H1 (cell line): Measurements from ENCODE around the gene PDIA2. TPM values are rescaled to one million over a fixed set of nuclear protein-coding genes. Genes with fewer than 3 reads are reported as not detected.

Experiments used
- CTCF ChIA-PET: fragments of 300-600 bp; sonication (Branson Sonifier 250); formaldehyde crosslinking; loops from one replicate; lab custom pipeline; 2021; ENCODE audit not compliant: partially characterized antibody; lab: Charles Lee
- POLR2A ChIA-PET: fragments of 300-600 bp; sonication (Branson Sonifier 250); formaldehyde crosslinking; loops from one replicate; lab custom pipeline; 2021; ENCODE audit warnings: inconsistent platforms; ENCODE audit not compliant: partially characterized antibody; lab: Charles Lee
- DNase-seq, 2 experiments: peaks; one replicate each; pipeline versions ENCODE4 v3.0.0 to v3.0.0-alpha.2; 2010 to 2022; ENCODE audit warnings: low spot score in 2 of 2, low read depth in 1 of 2, mixed read lengths in 1 of 2
- FAIRE-seq: peaks from 2 replicates; lab custom pipeline; 2011; peaks lifted over from hg19 to GRCh38; lab: Jason Lieb, UNC
- H2AFZ ChIP-seq: 2 replicates; pipeline ENCODE4 v1.8.1; 2012; ENCODE audit warnings: low read length, inconsistent platforms
- H2AK5ac ChIP-seq: 2 replicates; pipeline ENCODE4 v1.6.1; 2013; ENCODE audit warnings: low read depth, low read length
- H2BK120ac ChIP-seq: replicated peaks from 2 replicates; pipeline ENCODE3; 2013; ENCODE audit warnings: low read depth, low read length, inconsistent platforms
- H2BK12ac ChIP-seq: 2 replicates; pipeline ENCODE4 v1.6.1; 2013; ENCODE audit warnings: low read depth, low read length
- H2BK15ac ChIP-seq: 2 replicates; pipeline ENCODE4 v1.6.1; 2013; ENCODE audit warnings: low read length
- H2BK20ac ChIP-seq: 2 replicates; pipeline ENCODE4 v1.6.1; 2013; ENCODE audit warnings: low read length
- H2BK5ac ChIP-seq: 2 replicates; pipeline ENCODE4 v1.6.1; 2013; ENCODE audit warnings: low read depth, low read length
- H3K14ac ChIP-seq: 2 replicates; pipeline ENCODE4 v1.6.1; 2013; ENCODE audit warnings: inconsistent platforms; ENCODE audit not compliant: insufficient read length
- H3K18ac ChIP-seq: 2 replicates; pipeline ENCODE4 v1.6.1; 2013; ENCODE audit warnings: low read length; ENCODE audit errors: extremely low read depth
- H3K23ac ChIP-seq: 2 replicates; pipeline ENCODE4 v1.6.1; 2013; ENCODE audit warnings: inconsistent platforms; ENCODE audit not compliant: insufficient read length
- H3K23me2 ChIP-seq: 2 replicates; pipeline ENCODE4 v1.6.1; 2013; ENCODE audit warnings: low read depth, low read length
- H3K27ac ChIP-seq: 2 replicates; pipeline ENCODE4 v1.6.1; 2011; ENCODE audit warnings: low read depth, low read length, inconsistent platforms
- H3K27me3 ChIP-seq, 4 experiments: replicated peaks in 1 of 4; 1 replicate in 1 of 4; 2 replicates in 3 of 4; pipeline versions ENCODE4 v1.6.1 to v1.8.1; 2011 to 2013; ENCODE audit warnings: low read length in 3 of 4, mild to moderate bottlenecking in 3 of 4, inconsistent platforms in 2 of 4, mixed read lengths in 2 of 4, moderate library complexity in 1 of 4; ENCODE audit not compliant: control insufficient read depth in 3 of 4, insufficient read depth in 3 of 4; ENCODE audit errors: extremely low read depth in 1 of 4
- H3K36me3 ChIP-seq, 4 experiments: 2 replicates each; pipeline versions ENCODE4 v1.6.1 to v1.8.1; 2011 to 2013; ENCODE audit warnings: mild to moderate bottlenecking in 4 of 4, low read length in 3 of 4, moderate library complexity in 2 of 4, control low read depth in 1 of 4, inconsistent platforms in 1 of 4; ENCODE audit not compliant: insufficient read depth in 4 of 4, control insufficient read depth in 2 of 4
- H3K4ac ChIP-seq: replicated peaks from 2 replicates; pipeline ENCODE3; 2013; ENCODE audit warnings: low read length, low read depth, mixed read lengths, inconsistent platforms; ENCODE audit not compliant: insufficient read length
- H3K4me1 ChIP-seq, 4 experiments: replicated peaks in 1 of 4; 1 replicate in 1 of 4; 2 replicates in 3 of 4; pipeline versions ENCODE4 v1.6.1 to v1.8.1; 2011 to 2013; ENCODE audit warnings: low read length in 3 of 4, inconsistent platforms in 2 of 4, mixed read lengths in 1 of 4; ENCODE audit not compliant: insufficient read depth in 4 of 4, control insufficient read depth in 3 of 4
- H3K4me2 ChIP-seq, 2 experiments: 2 replicates each; pipeline versions ENCODE4 v1.6.1 to v1.8.1; 2011 to 2013; ENCODE audit warnings: low read depth in 2 of 2, low read length in 2 of 2, control low read depth in 1 of 2, inconsistent platforms in 1 of 2, mild to moderate bottlenecking in 1 of 2; ENCODE audit not compliant: insufficient read depth in 1 of 2
- H3K4me3 ChIP-seq, 4 experiments: fragments of 200-600, 300-600 bp in 1 of 4; sonication (generic), shearing (Covaris generic), sonication (Bioruptor Twin) in 1 of 4; 2 replicates each; pipeline versions ENCODE4 v1.5.1 to v1.8.1; 2011 to 2016; ENCODE audit warnings: low read length in 4 of 4, low read depth in 3 of 4, control low read depth in 2 of 4, inconsistent platforms in 2 of 4, mild to moderate bottlenecking in 2 of 4, mixed read lengths in 1 of 4, moderate library complexity in 1 of 4; ENCODE audit not compliant: insufficient read depth in 2 of 4; ENCODE audit errors: extremely low read depth in 1 of 4
- H3K56ac ChIP-seq: replicated peaks from 2 replicates; pipeline ENCODE3; 2013; ENCODE audit warnings: low read depth, mild to moderate bottlenecking, mixed read lengths, low read length, inconsistent platforms; ENCODE audit not compliant: insufficient read length
- H3K79me1 ChIP-seq: 2 replicates; pipeline ENCODE4 v1.6.1; 2013; ENCODE audit warnings: low read depth, low read length, control low read depth
- H3K79me2 ChIP-seq, 2 experiments: 2 replicates each; pipeline versions ENCODE4 v1.6.1 to v1.8.1; 2012 to 2013; ENCODE audit warnings: low read length in 2 of 2, mild to moderate bottlenecking in 2 of 2, inconsistent platforms in 1 of 2; ENCODE audit not compliant: insufficient read depth in 2 of 2, control insufficient read depth in 1 of 2
- H3K9ac ChIP-seq, 4 experiments: replicated peaks in 1 of 4; 1 replicate in 1 of 4; 2 replicates in 3 of 4; pipeline versions ENCODE4 v1.6.1 to v1.8.1; 2011 to 2013; ENCODE audit warnings: low read depth in 3 of 4, low read length in 3 of 4, control low read depth in 2 of 4, mild to moderate bottlenecking in 2 of 4, moderate library complexity in 2 of 4, inconsistent platforms in 1 of 4; ENCODE audit errors: extremely low read depth in 1 of 4
- H3K9me3 ChIP-seq, 2 experiments: 2 replicates each; pipeline versions ENCODE4 v1.6.1 to v1.8.1; 2012 to 2013; ENCODE audit warnings: mild to moderate bottlenecking in 2 of 2, moderate library complexity in 2 of 2, control low read depth in 1 of 2, inconsistent platforms in 1 of 2, low read depth in 1 of 2, low read length in 1 of 2, mixed read lengths in 1 of 2; ENCODE audit not compliant: insufficient read depth in 2 of 2
- H4K20me1 ChIP-seq, 2 experiments: replicated peaks in 1 of 2; 2 replicates each; pipeline versions ENCODE3 to v1.8.1; 2011 to 2013; ENCODE audit warnings: inconsistent platforms in 2 of 2, low read length in 2 of 2, mild to moderate bottlenecking in 1 of 2; ENCODE audit not compliant: insufficient read depth in 2 of 2, control insufficient read depth in 1 of 2
- H4K5ac ChIP-seq: 2 replicates; pipeline ENCODE4 v1.6.1; 2013; ENCODE audit warnings: low read length, low read depth, mixed read lengths, inconsistent platforms; ENCODE audit not compliant: insufficient read length
- H4K8ac ChIP-seq: 2 replicates; pipeline ENCODE4 v1.8.0; 2013; ENCODE audit warnings: mild to moderate bottlenecking, moderate library complexity, low read length, inconsistent platforms; ENCODE audit not compliant: insufficient read depth; ENCODE audit errors: extremely low read depth
- H4K91ac ChIP-seq: replicated peaks from 2 replicates; pipeline ENCODE3; 2013; ENCODE audit warnings: low read length, mixed read lengths, inconsistent platforms; ENCODE audit not compliant: insufficient read length
- RAD21 ChIP-seq, 2 experiments: IDR thresholded peaks in 1 of 2; conservative IDR thresholded peaks in 1 of 2; 2 replicates each; pipeline ENCODE4 v1.6.1; 2011; ENCODE audit warnings: low read depth in 2 of 2, low read length in 2 of 2, improper control_type of control experiment in 1 of 2, inconsistent platforms in 1 of 2, mild to moderate bottlenecking in 1 of 2, moderate library complexity in 1 of 2
- RNF2 ChIP-seq: fragments of 200-900, 300-1000 bp; sonication (generic); IDR thresholded peaks from 2 replicates; pipeline ENCODE4 v1.7.1; 2016; ENCODE audit warnings: borderline replicate concordance, low read depth, mild to moderate bottlenecking, antibody characterized with exemption, low read length; ENCODE audit not compliant: poor library complexity, severe bottlenecking; ENCODE audit errors: missing control alignments
- SP1 ChIP-seq: IDR thresholded peaks from 2 replicates; pipeline ENCODE4 v1.6.1; 2011; ENCODE audit warnings: low read depth, low read length
- TCF12 ChIP-seq: IDR thresholded peaks from 2 replicates; pipeline ENCODE4 v1.6.1; 2011; ENCODE audit warnings: low read depth, mild to moderate bottlenecking, low read length
- ZNF274 ChIP-seq: IDR thresholded peaks from 2 replicates; pipeline ENCODE4 v1.7.0; 2012; ENCODE audit warnings: low read length, borderline replicate concordance; ENCODE audit errors: extremely low read depth
- WGBS, 2 experiments: shearing (Covaris generic) in 1 of 2; methylation state at CpG; one replicate each; pipeline versions ENCODE4 v1.1.6 to v1.1.7; 2013 to 2015; ENCODE audit warnings: low lambda C conversion rate in 2 of 2, mixed read lengths in 2 of 2, inconsistent platforms in 1 of 2, low coverage in 1 of 2, missing lambda C conversion rate in 1 of 2; ENCODE audit not compliant: insufficient replicate concordance in 2 of 2, insufficient coverage in 1 of 2, insufficient read length in 1 of 2; ENCODE audit errors: extremely low coverage in 1 of 2, missing lambda C conversion rate in 1 of 2; 5-methylcytosine and 5-hydroxymethylcytosine counted together
- polyA plus RNA-seq, 7 experiments: library from polyadenylated mRNA; depleted of rRNA in 3 of 7; stranded (reverse) in 5 of 7; unstranded in 2 of 7; fragments of >200 nt in 5 of 7; fragments of 200-250 nt in 2 of 7; gene quantifications; 1 replicate in 5 of 7; 2 replicates in 1 of 7; 4 replicates in 1 of 7; pipeline versions ENCODE4 v1.2.1 to v1.2.3, GENCODE V29; 2011 to 2013; ENCODE audit warnings: missing spikeins in 2 of 7, mixed read lengths in 2 of 7
- total RNA-seq: library from RNA; stranded (reverse); fragmentation: NEBNext Ultra II Directional; extraction: Animal tissue kit (Norgen Biotek cat#: 25700); gene quantifications from 2 replicates; pipeline ENCODE4 v1.2.1, GENCODE V29; 2021
- TF ChIP-seq, protein P1 (sequence below): IDR thresholded peaks from 2 replicates; pipeline ENCODE4 v1.6.1; 2012; ENCODE audit warnings: inconsistent platforms

Gene PDIA2
- total and polyA plus RNA-seq, 2 of the 8 experiments (the other 6 are each of a cell fraction or from before 2014, with no cell fraction given) = 0.34 to 0.50 TPM

DNA sequence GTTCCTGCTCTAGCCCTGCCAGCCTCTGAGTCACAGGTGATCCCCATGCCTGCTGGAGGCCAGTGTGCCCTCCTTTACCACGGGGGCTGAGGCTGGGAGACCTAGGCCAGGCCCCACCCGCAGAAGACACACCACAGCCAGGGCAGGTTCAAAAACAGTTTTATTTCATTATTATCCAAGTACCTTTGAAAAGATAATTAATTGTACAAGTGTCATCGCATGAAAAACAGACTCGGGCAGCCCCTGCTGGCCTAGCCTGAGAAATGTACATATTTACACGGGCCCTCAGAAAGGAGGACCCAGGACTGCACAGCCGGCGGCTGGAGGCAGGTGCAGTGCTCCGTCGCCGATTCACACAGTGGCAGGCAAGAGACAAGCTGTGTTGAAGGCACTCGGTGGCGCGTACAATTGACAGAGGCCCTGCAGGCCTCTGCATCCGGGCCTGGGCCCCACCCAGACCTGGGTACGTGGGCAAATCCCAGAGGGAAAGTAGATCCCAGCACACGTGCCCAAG, 4.4 kb downstream of the PDIA2 start:
- Histone ChIP-seq H4K20me1 (peaks cover 0 to 6% of the 10 kb centered on the region in 2 experiments), H3K4ac (no peak overlapping the region), H4K5ac (no peak overlapping the region), H3K36me3 (peaks cover 7 to 20% (median 8%) of the 10 kb centered on the region in 4 experiments; a peak in 6 of 8 replicates), H2BK120ac (no peak overlapping the region), H2BK12ac (no peak overlapping the region), H4K8ac (no peak overlapping the region), H3K18ac (no peak overlapping the region), H2AK5ac (no peak overlapping the region), H3K4me3 (no peak overlapping the region), H3K14ac (no peak overlapping the region), H3K23ac (no peak overlapping the region), H3K79me1 (no peaks in the 10 kb centered on the region; the same call in 1 of the 2 replicates), H2BK5ac (no peak overlapping the region), H2BK15ac (no peak overlapping the region), H3K79me2 (no peaks in the 10 kb centered on the region), H3K4me1 (no peaks in the 10 kb centered on the region), H3K23me2 (no peaks in the 10 kb centered on the region), H2BK20ac (no peak overlapping the region), H4K91ac (no peak overlapping the region), H3K56ac (no peak overlapping the region), H3K9ac (no peak overlapping the region), H3K9me3 (peaks cover 0 to 5% of the 10 kb centered on the region in 2 experiments; a peak in 1 of 4 replicates), H3K4me2 (no peak overlapping the region), H2AFZ (no peak overlapping the region), H3K27me3 (no peaks in the 10 kb centered on the region), H3K27ac (no peak overlapping the region)
- TF ChIP-seq ZNF274 = no peak
- TF ChIP-seq RNF2 = no peak
- TF ChIP-seq SP1 = no peak
- TF ChIP-seq, protein P1, sequence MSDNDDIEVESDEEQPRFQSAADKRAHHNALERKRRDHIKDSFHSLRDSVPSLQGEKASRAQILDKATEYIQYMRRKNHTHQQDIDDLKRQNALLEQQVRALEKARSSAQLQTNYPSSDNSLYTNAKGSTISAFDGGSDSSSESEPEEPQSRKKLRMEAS = no peak
- no peak for TF ChIP-seq RAD21 (IDR thresholded peaks at IDR 0.05 in 1 of 2, conservative IDR thresholded peaks at IDR 0.05 in 1 of 2; ENCODE audit: low read depth in 2 of 2, low read length in 2 of 2)
- TF ChIP-seq TCF12 = no peak
- no peak for DNase-seq
- ChIA-PET CTCF (interaction anchor here (1.5 kb wide), 1 partner anchor 9 kb away, joined by 3 read pairs; no protein-coding TSS in a partner anchor), POLR2A (interaction anchor here (1.4 to 1.8 kb wide), 2 partner anchors 19 to 52 kb away, joined by 4 read pairs; no protein-coding TSS in a partner anchor)
- no peak for FAIRE-seq
- 94% methylated on average over 16 of the region's 16 CpGs; no CpG with 5 or more reads in 1 of the 2 experiments for WGBS, 2 experiments
